Measurements from ENCODE around the gene PTPRN. TPM values are rescaled to one million over a fixed set of nuclear protein-coding genes. Genes with fewer than 3 reads are reported as not detected.

The PTPRN gene
- total RNA-seq, 1 donor, result under 0.01 TPM

DNA sequence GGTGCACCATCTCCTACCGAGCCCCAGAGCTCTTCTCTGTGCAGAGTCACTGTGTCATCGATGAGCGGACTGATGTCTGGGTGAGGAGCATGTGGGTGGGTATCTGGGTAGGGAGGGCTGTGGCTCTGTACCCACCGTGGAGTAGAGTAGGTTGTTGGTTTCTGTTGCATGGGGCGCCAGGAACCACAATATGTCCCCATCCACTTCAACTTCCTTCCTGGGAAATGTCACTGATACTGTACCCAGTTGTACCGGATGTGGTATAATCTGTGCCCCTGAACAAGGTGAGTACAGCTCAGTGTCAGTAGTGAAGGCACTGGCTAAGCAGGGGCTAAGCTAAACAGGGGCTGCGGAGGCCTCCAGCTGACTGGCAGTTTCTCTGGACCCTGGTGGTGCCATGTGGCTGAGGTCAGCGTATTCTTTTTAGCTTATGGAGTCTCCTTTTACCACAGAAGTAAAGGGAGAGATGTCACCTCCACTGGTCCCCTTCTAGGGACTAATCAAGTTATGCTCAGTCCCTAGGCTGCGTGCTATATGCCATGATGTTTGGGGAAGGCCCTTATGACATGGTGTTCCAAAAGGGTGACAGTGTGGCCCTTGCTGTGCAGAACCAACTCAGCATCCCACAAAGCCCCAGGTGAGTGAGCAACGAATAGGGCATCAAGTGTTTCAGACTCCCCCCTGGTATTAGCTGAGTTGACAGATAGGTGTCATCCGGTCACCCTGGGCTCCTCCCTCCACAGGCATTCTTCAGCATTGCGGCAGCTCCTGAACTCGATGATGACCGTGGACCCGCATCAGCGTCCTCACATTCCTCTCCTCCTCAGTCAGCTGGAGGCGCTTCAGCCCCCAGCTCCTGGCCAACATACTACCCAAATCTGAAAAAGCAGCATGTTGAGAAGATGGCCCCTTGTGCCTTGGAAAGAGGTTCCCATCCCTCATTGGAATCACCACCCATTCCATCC, 61.2 kb downstream of the PTPRN start:
- peak in 2 of 3 donors; percentile 35 to 67 for DNase-seq (ENCODE audit: low read depth in 2 of 3, low spot score in 2 of 3)

DNA sequence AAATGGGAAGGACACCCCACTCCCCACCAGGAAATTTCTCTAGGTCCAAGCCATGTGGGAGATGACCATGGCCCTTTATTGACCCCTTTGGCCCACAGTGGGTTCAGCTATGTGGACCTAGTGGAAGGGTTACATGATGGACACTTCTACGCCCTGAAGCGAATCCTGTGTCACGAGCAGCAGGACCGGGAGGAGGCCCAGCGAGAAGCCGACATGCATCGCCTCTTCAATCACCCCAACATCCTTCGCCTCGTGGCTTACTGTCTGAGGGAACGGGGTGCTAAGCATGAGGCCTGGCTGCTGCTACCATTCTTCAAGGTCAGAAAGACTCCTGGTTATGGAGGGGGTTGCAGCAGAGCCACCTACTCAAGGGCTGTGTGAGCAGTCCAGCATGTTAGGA, 62.6 kb downstream of the PTPRN start:
- DNase-seq (ENCODE audit: low read depth in 2 of 3, low spot score in 2 of 3), result no peak

DNA sequence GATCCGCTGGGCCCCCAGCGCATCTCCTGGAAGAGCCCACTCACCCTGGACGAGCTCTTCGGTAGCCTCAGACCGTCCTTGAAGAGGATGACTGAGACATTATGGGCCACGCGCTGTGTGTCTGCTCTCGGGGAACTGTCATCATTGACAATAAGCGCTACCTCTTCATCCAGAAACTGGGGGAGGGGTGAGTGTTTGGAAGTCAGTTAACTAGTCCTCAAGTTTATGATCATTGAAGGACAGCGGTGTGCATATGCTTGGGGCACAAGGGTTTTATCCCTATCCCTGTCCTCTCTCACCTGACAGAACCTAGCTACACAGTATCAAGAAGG, 63.3 kb downstream of the PTPRN start:
- no peak for DNase-seq (ENCODE audit: low read depth in 2 of 3, low spot score in 2 of 3)

DNA sequence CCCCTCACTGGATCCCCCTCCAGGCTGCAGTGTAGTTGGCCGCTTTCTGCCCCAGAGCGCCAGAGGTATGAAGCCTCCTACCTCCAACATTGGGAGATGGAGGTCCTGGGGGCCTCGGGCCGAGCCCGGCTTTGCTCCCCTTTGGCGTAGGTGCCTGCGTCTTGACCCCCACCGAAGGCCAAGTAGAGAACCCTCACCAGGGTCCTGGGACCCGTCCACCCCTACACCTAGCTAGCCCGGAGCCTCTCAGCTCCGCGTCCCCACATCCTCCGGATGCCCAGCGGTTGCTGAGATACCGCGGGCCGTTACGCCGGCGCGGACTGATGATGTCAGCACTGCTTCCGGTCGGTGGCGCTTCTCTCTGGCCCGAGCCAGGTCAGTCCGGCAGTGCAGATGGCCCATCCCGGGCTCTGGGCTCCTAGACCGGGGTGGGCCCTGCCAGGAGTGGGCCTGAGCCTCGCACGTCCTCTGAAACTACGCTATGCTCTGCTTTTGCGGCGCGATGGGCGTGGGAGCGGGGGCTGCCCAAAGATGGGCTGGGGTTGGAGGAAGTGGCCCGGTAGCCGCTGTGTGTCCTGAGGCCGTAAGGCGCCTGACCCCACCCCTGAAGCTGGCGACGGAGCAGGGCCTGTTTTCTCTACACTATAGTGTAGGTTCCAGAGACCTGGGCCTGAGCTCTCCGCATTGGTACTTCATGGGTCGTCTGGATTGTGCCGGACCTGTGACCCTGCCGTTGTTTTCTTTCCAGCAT, 63.9 kb downstream of the PTPRN start, which contains the start of the genes GLB1L and STK16:
GLB1L (minus strand) TSS at position 297 of the 751 bp plus-strand sequence. CDS start 1,871 bp downstream, outside the sequence.
STK16 (plus strand) TSS at position 332 of the 751 bp plus-strand sequence. CDS start 521 bp downstream, outside the sequence.
- peak; percentile 75 to 92 (median 91) for DNase-seq (ENCODE audit: low read depth in 2 of 3, low spot score in 2 of 3)

DNA sequence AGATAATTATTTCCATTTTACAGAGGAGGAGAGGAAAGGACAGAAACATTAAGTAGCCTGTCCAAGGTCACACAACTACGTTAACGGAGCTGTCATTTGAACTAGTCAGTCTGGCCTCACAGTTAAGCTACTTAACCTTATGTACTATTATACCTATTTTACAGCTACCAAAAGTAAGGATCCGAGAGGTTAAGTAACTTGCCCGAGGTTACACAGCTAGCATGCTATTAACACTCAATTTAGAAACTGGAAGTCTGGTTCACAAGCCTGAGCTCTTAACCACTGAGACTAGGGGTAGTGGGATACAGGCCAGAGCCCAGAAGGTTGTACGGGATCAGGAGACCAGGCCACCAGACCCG, 64.4 kb downstream of the PTPRN start:
- DNase-seq (ENCODE audit: low read depth in 2 of 3, low spot score in 2 of 3), result no peak

DNA sequence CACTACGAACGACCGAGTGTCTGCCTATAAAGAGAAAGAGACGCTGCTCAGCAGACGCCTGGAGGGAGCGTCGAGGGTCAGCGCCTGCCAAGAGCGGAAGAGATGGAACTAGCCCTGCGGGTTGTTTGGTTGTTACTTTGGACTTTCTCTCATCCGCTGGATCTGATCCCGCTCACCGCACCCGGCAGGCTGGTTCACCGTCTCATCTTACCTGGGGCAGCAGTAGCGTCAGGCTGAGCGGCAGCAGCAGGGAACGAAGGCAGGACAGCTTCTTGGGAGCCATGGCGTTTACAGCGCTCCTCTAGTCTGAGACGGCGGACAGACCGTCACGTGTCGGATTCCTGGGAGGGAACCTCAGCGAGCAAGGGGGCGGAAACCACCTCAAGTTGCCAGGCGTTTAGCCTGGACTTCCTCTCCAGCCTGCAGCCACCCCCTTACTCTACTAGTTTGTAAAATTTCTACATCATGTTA, 65.9 kb downstream of the PTPRN start:
- DNase-seq (ENCODE audit: low read depth in 2 of 3, low spot score in 2 of 3), result peak in 1 of 3 donors; percentile 51

Small RNAs within 50 kb of the gene (small RNA-seq; reads per million reads assigned to genes)
- not detected for gene AC053503.3
- not detected for gene MIR153-1

Other genes starting within 250 kb of the PTPRN start
- 0.27 TPM for gene IHH, start 248.5 kb downstream of the PTPRN start, total RNA-seq
- 27.2 TPM for gene NHEJ1, start 148.6 kb downstream of the PTPRN start, total RNA-seq
- 0.27 TPM for gene SLC23A3, start 139.4 kb downstream of the PTPRN start, total RNA-seq
- gene CNPPD1, start 132.5 kb downstream of the PTPRN start, total RNA-seq, result 60.1 TPM
- gene RETREG2, start 131.1 kb downstream of the PTPRN start, total RNA-seq, result 108 TPM
- gene ZFAND2B, start 102.6 kb downstream of the PTPRN start, total RNA-seq, result 87.8 TPM
- 11.3 TPM for gene ABCB6, start 90.4 kb downstream of the PTPRN start, total RNA-seq
- gene ATG9A, start 79.8 kb downstream of the PTPRN start, total RNA-seq, result 56.8 TPM
- 38.5 TPM for gene ANKZF1, start 79.6 kb downstream of the PTPRN start, total RNA-seq
- gene GLB1L, start 64.0 kb downstream of the PTPRN start, total RNA-seq, result 21.8 TPM
- gene STK16, start 63.9 kb downstream of the PTPRN start, total RNA-seq, result 39.6 TPM
- not detected for gene TUBA4B, start 56.2 kb downstream of the PTPRN start, total RNA-seq
- gene TUBA4A, start 55.5 kb downstream of the PTPRN start, total RNA-seq, result 22.9 TPM
- gene DNAJB2, start 30.0 kb downstream of the PTPRN start, total RNA-seq, result 24.8 TPM
- gene RESP18, start 23.3 kb upstream of the PTPRN start, total RNA-seq, result not detected
- gene DNPEP, start 78.5 kb upstream of the PTPRN start, total RNA-seq, result 118 TPM
- gene DES, start 109.0 kb upstream of the PTPRN start, total RNA-seq, result not detected
- 0.81 TPM for gene SPEG, start 125.4 kb upstream of the PTPRN start, total RNA-seq
- 32.0 TPM for gene GMPPA, start 189.5 kb upstream of the PTPRN start, total RNA-seq
- gene ASIC4, start 205.1 kb upstream of the PTPRN start, total RNA-seq, result 0.27 TPM
- gene CHPF, start 234.4 kb upstream of the PTPRN start, total RNA-seq, result 10.2 TPM
- gene TMEM198, start 234.6 kb upstream of the PTPRN start, total RNA-seq, result 0.54 TPM

Data from hematopoietic multipotent progenitor cell (in vitro differentiated cells).